H9 (cell line): ENCODE data around the gene TRPC4AP. TPM values are rescaled to one million over a fixed set of nuclear protein-coding genes. Genes with fewer than 3 reads are reported as not detected.
"Not testable (repeated sequence)": the region's sequence is repeated elsewhere in the genome, so short reads cannot be mapped to it uniquely, and the experiment has no call there.

ENCODE experiments used
- DNase-seq: peaks from one replicate; pipeline ENCODE4 v3.0.0-alpha.2; 2017
- H2AFZ ChIP-seq: one replicate; pipeline ENCODE4 v1.6.1; 2013; ENCODE audit warnings: mild to moderate bottlenecking, low read length, control low read depth, moderate library complexity
- H2AK5ac ChIP-seq: 2 replicates; pipeline ENCODE4 v1.6.1; 2013; ENCODE audit warnings: low read length, control low read depth, mixed read lengths; ENCODE audit not compliant: insufficient read length
- H2BK120ac ChIP-seq: one replicate; pipeline ENCODE4 v1.6.1; 2013; ENCODE audit warnings: low read depth, mild to moderate bottlenecking, low read length, control low read depth, inconsistent platforms; ENCODE audit not compliant: poor library complexity, severe bottlenecking
- H2BK12ac ChIP-seq: 2 replicates; pipeline ENCODE4 v1.6.1; 2013; ENCODE audit warnings: low read length, control low read depth, mixed read lengths, low read depth; ENCODE audit not compliant: insufficient read length
- H2BK15ac ChIP-seq: 2 replicates; pipeline ENCODE4 v1.6.1; 2013; ENCODE audit warnings: low read depth, low read length, control low read depth
- H2BK20ac ChIP-seq: one replicate; pipeline ENCODE4 v1.6.1; 2013; ENCODE audit warnings: low read depth, mild to moderate bottlenecking, low read length, control low read depth, inconsistent platforms; ENCODE audit not compliant: poor library complexity, severe bottlenecking
- H2BK5ac ChIP-seq: 2 replicates; pipeline ENCODE4 v1.6.1; 2013; ENCODE audit warnings: low read length, control low read depth, mixed read lengths; ENCODE audit not compliant: insufficient read length
- H3K14ac ChIP-seq: 2 replicates; pipeline ENCODE4 v1.6.1; 2013; ENCODE audit warnings: low read length, control low read depth; ENCODE audit not compliant: insufficient read depth
- H3K18ac ChIP-seq: 2 replicates; pipeline ENCODE4 v1.6.1; 2013; ENCODE audit warnings: low read depth, mild to moderate bottlenecking, mixed read lengths, low read length, control low read depth; ENCODE audit not compliant: insufficient read length
- H3K23ac ChIP-seq: 2 replicates; pipeline ENCODE4 v1.6.1; 2013; ENCODE audit warnings: low read length, control low read depth, mixed read lengths, low read depth; ENCODE audit not compliant: insufficient read length
- H3K23me2 ChIP-seq: 2 replicates; pipeline ENCODE4 v1.6.1; 2013; ENCODE audit warnings: low read depth, mild to moderate bottlenecking, mixed read lengths, low read length, control low read depth; ENCODE audit not compliant: insufficient read length, poor library complexity, severe bottlenecking
- H3K27ac ChIP-seq: 2 replicates; pipeline ENCODE4 v1.5.1; 2013; ENCODE audit warnings: low read length, control low read depth, mixed read lengths, low read depth; ENCODE audit not compliant: insufficient read length
- H3K27me3 ChIP-seq: 2 replicates; pipeline ENCODE4 v1.6.1; 2013; ENCODE audit warnings: low read length, control low read depth, inconsistent platforms; ENCODE audit not compliant: insufficient read depth
- H3K4ac ChIP-seq: 2 replicates; pipeline ENCODE4 v1.6.1; 2013; ENCODE audit warnings: low read depth, mild to moderate bottlenecking, control low read depth, inconsistent platforms, low read length, moderate library complexity
- H3K4me1 ChIP-seq: 2 replicates; pipeline ENCODE4 v1.6.1; 2013; ENCODE audit warnings: low read length, control low read depth, inconsistent platforms; ENCODE audit not compliant: insufficient read depth
- H3K4me2 ChIP-seq: 2 replicates; pipeline ENCODE4 v1.6.1; 2013; ENCODE audit warnings: low read length, control low read depth, mixed read lengths; ENCODE audit not compliant: insufficient read length, insufficient read depth
- H3K56ac ChIP-seq: 2 replicates; pipeline ENCODE4 v1.6.1; 2013; ENCODE audit warnings: low read depth, mild to moderate bottlenecking, mixed read lengths, low read length, control low read depth; ENCODE audit not compliant: insufficient read length
- H3K79me1 ChIP-seq: 2 replicates; pipeline ENCODE4 v1.6.1; 2013; ENCODE audit warnings: low read depth, mild to moderate bottlenecking, moderate library complexity, low read length, control low read depth, inconsistent platforms; ENCODE audit not compliant: insufficient read depth, poor library complexity, severe bottlenecking
- H3K79me2 ChIP-seq: 2 replicates; pipeline ENCODE4 v1.6.1; 2013; ENCODE audit warnings: low read length, control low read depth, inconsistent platforms; ENCODE audit not compliant: insufficient read depth
- H3K9ac ChIP-seq: 2 replicates; pipeline ENCODE4 v1.6.1; 2013; ENCODE audit warnings: low read length, control low read depth, mixed read lengths; ENCODE audit not compliant: insufficient read length; ENCODE audit errors: extremely low read depth
- H3K9me3 ChIP-seq: one replicate; pipeline ENCODE4 v1.6.1; 2013; ENCODE audit warnings: low read depth, low read length, inconsistent platforms; ENCODE audit not compliant: control insufficient read depth
- H3T11ph ChIP-seq: one replicate; pipeline ENCODE4 v1.6.1; 2013; ENCODE audit warnings: mild to moderate bottlenecking, low read length, control low read depth, inconsistent platforms
- H4K20me1 ChIP-seq: one replicate; pipeline ENCODE4 v1.6.1; 2013; ENCODE audit not compliant: control insufficient read depth, insufficient read length, insufficient read depth
- H4K5ac ChIP-seq: 2 replicates; pipeline ENCODE4 v1.6.1; 2013; ENCODE audit warnings: low read depth, mild to moderate bottlenecking, mixed read lengths, low read length, control low read depth; ENCODE audit not compliant: insufficient read length
- H4K8ac ChIP-seq: replicated peaks from 2 replicates; pipeline ENCODE4 v1.6.1; 2013; ENCODE audit warnings: low read length, control low read depth, mixed read lengths, low read depth; ENCODE audit not compliant: insufficient read length
- H4K91ac ChIP-seq: 2 replicates; pipeline ENCODE4 v1.6.1; 2013; ENCODE audit warnings: low read depth, mild to moderate bottlenecking, moderate library complexity, mixed read lengths, low read length, control low read depth; ENCODE audit not compliant: insufficient read length
- H3K27ac Mint-ChIP-seq, 3 experiments: 2 replicates in 2 of 3; 3 replicates in 1 of 3; pipeline ENCODE4 v1.8.0; 2020 to 2021; ENCODE audit warnings: mixed read lengths in 3 of 3, mild to moderate bottlenecking in 1 of 3, moderate library complexity in 1 of 3
- H3K27me3 Mint-ChIP-seq: 2 replicates; pipeline ENCODE4 v1.8.0; 2021; ENCODE audit warnings: low read depth, mild to moderate bottlenecking, moderate library complexity, mixed read lengths
- H3K36me3 Mint-ChIP-seq, 3 experiments: 2 replicates in 2 of 3; 3 replicates in 1 of 3; pipeline ENCODE4 v1.8.0; 2020 to 2021; ENCODE audit warnings: low read depth in 3 of 3, mixed read lengths in 3 of 3; ENCODE audit not compliant: insufficient read depth in 1 of 3
- H3K4me1 Mint-ChIP-seq, 2 experiments: 2 replicates each; pipeline ENCODE4 v1.8.0; 2020; ENCODE audit warnings: mixed read lengths in 2 of 2
- H3K4me3 Mint-ChIP-seq, 2 experiments: 2 replicates in 1 of 2; 3 replicates in 1 of 2; pipeline ENCODE4 v1.8.0; 2020 to 2021; ENCODE audit warnings: mild to moderate bottlenecking in 2 of 2, mixed read lengths in 2 of 2, moderate library complexity in 1 of 2
- H3K9me3 Mint-ChIP-seq, 2 experiments: 2 replicates in 1 of 2; 3 replicates in 1 of 2; pipeline ENCODE4 v1.8.0; 2020; ENCODE audit warnings: mild to moderate bottlenecking in 2 of 2, mixed read lengths in 2 of 2, moderate library complexity in 1 of 2
- WGBS: extraction: QIAGEN DNeasy Blood & Tissue Kit; methylation state at CpG from one replicate; pipeline ENCODE4 v1.1.7; 2013; ENCODE audit warnings: missing lambda C conversion rate, low lambda C conversion rate, mixed read lengths; ENCODE audit not compliant: insufficient read length; ENCODE audit errors: extremely low coverage; 5-methylcytosine and 5-hydroxymethylcytosine counted together
- total RNA-seq: library from RNA; stranded (reverse); gene quantifications from 2 replicates; pipeline ENCODE4 v1.2.1, GENCODE V29; 2021
- TF ChIP-seq, protein P1 (sequence below): fragments of 200-600 bp; sonication (generic); conservative IDR thresholded peaks from 3 replicates; pipeline ENCODE4 v1.8.0; 2021; ENCODE audit warnings: antibody characterized with exemption, mild to moderate bottlenecking

The TRPC4AP gene
- total RNA-seq, 1 experiment from 2014 or later = 93.9 TPM

GRCh38 chr20:35054814-35055213 is 37.8 kb downstream of the TRPC4AP start:
- H3K4me2 ChIP-seq = no peak overlapping the region
- no peaks in the 10 kb centered on the region for H3K23me2 ChIP-seq
- TF ChIP-seq, protein P1, sequence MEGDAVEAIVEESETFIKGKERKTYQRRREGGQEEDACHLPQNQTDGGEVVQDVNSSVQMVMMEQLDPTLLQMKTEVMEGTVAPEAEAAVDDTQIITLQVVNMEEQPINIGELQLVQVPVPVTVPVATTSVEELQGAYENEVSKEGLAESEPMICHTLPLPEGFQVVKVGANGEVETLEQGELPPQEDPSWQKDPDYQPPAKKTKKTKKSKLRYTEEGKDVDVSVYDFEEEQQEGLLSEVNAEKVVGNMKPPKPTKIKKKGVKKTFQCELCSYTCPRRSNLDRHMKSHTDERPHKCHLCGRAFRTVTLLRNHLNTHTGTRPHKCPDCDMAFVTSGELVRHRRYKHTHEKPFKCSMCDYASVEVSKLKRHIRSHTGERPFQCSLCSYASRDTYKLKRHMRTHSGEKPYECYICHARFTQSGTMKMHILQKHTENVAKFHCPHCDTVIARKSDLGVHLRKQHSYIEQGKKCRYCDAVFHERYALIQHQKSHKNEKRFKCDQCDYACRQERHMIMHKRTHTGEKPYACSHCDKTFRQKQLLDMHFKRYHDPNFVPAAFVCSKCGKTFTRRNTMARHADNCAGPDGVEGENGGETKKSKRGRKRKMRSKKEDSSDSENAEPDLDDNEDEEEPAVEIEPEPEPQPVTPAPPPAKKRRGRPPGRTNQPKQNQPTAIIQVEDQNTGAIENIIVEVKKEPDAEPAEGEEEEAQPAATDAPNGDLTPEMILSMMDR = no peak
- no peak overlapping the region for H2BK120ac ChIP-seq
- no peak overlapping the region for H2BK20ac ChIP-seq
- no peak overlapping the region for H4K8ac ChIP-seq
- Mint-ChIP-seq H3K36me3 (peaks cover 0 to 21% (median 17%) of the 10 kb centered on the region in 3 experiments; a peak in 5 of 7 replicates), H3K27ac (no peak overlapping the region; a peak in 1 of 7 replicates), H3K4me3 (no peak overlapping the region), H3K27me3 (no peaks in the 10 kb centered on the region), H3K4me1 (peaks cover 0 to 6% of the 10 kb centered on the region in 2 experiments; a peak in 3 of 4 replicates), H3K9me3 (no peaks in the 10 kb centered on the region)
- WGBS = no CpG with 5 or more reads among the region's 2 CpGs
- H3K18ac ChIP-seq = no peak overlapping the region
- H3K27ac ChIP-seq = no peak overlapping the region
- H3K79me1 ChIP-seq = peaks cover 4% of the 10 kb centered on the region
- no peak overlapping the region for H3K23ac ChIP-seq
- no peak overlapping the region for H3K9ac ChIP-seq
- H2BK15ac ChIP-seq = no peak overlapping the region
- H3K14ac ChIP-seq = no peak overlapping the region
- no peak overlapping the region for H3K56ac ChIP-seq
- no peaks in the 10 kb centered on the region for H3K79me2 ChIP-seq
- DNase-seq = no peak
- H2BK12ac ChIP-seq = no peak overlapping the region
- H3K4ac ChIP-seq = no peak overlapping the region
- no peak overlapping the region for H2AK5ac ChIP-seq
- H4K20me1 ChIP-seq = no peaks in the 10 kb centered on the region
- no peak overlapping the region for H3T11ph ChIP-seq
- no peaks in the 10 kb centered on the region for H3K4me1 ChIP-seq
- H3K27me3 ChIP-seq = no peaks in the 10 kb centered on the region
- no peak overlapping the region for H4K5ac ChIP-seq
- no peak overlapping the region for H2AFZ ChIP-seq
- H3K9me3 ChIP-seq = no peaks in the 10 kb centered on the region
- H2BK5ac ChIP-seq = no peak overlapping the region
- no peak overlapping the region for H4K91ac ChIP-seq

GRCh38 chr20:35052616-35053015 is 40.0 kb downstream of the TRPC4AP start:
- H2BK5ac ChIP-seq, H3K4me2 ChIP-seq, H2BK15ac ChIP-seq, H3K4me1 ChIP-seq, H3K4me3 Mint-ChIP-seq, H3K4me1 Mint-ChIP-seq, H3K23ac ChIP-seq, H3K27me3 ChIP-seq, DNase-seq, H2BK12ac ChIP-seq, H3K27ac ChIP-seq, H4K91ac ChIP-seq, H3K79me1 ChIP-seq, H3K56ac ChIP-seq, H2BK120ac ChIP-seq, H3K23me2 ChIP-seq, H3K4ac ChIP-seq, H2AFZ ChIP-seq, H4K20me1 ChIP-seq, H4K8ac ChIP-seq, H2BK20ac ChIP-seq, H3K9ac ChIP-seq, H4K5ac ChIP-seq, H3K18ac ChIP-seq, H2AK5ac ChIP-seq, H3K27me3 Mint-ChIP-seq, H3T11ph ChIP-seq, H3K9me3 Mint-ChIP-seq, H3K9me3 ChIP-seq, H3K79me2 ChIP-seq, H3K14ac ChIP-seq: not testable (repeated sequence)
- Mint-ChIP-seq H3K36me3 (peaks cover 6 to 38% (median 37%) of the 10 kb centered on the region in 3 experiments; a peak in 5 of 7 replicates), H3K27ac (peak overlapping the region in 1 of 3 experiments; percentile 84; a peak in 3 of 7 replicates)
- no CpG with 5 or more reads among the region's 5 CpGs for WGBS
